ENCODE measurements around the gene RNU5D-1.

DNA sequence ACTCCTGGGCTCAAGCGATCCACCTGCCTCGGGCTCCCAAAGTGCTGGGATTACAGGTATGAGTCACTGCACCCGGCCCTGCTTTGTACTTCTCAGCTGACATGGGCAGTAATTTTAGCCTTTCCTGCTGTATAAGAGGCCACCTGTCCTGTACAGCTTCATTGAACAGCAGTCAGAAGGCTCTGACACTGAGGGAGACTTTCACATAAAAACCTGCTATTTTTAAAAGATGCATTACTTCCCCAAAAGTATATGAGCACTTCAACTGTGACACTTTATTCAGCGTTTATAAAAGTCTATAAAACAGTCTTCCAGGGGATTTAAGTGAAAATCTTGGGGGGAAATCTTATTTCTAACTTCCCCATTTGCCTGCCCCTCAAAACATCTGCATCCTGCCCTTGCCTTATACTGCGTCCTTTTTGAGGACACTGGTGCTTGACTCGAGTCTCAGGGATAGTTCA, 17.6 kb downstream of the RNU5D-1 start:
- TF ChIP-seq, protein P1, sequence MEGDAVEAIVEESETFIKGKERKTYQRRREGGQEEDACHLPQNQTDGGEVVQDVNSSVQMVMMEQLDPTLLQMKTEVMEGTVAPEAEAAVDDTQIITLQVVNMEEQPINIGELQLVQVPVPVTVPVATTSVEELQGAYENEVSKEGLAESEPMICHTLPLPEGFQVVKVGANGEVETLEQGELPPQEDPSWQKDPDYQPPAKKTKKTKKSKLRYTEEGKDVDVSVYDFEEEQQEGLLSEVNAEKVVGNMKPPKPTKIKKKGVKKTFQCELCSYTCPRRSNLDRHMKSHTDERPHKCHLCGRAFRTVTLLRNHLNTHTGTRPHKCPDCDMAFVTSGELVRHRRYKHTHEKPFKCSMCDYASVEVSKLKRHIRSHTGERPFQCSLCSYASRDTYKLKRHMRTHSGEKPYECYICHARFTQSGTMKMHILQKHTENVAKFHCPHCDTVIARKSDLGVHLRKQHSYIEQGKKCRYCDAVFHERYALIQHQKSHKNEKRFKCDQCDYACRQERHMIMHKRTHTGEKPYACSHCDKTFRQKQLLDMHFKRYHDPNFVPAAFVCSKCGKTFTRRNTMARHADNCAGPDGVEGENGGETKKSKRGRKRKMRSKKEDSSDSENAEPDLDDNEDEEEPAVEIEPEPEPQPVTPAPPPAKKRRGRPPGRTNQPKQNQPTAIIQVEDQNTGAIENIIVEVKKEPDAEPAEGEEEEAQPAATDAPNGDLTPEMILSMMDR (IDR thresholded peaks at IDR 0.05): no peak
- no peak for TF ChIP-seq EZH2 (IDR thresholded peaks at IDR 0.05; ENCODE audit: borderline replicate concordance, insufficient read depth, low read depth, low read length, poor library complexity, severe bottlenecking)
